Measurements from ENCODE around the gene BTN3A1.

DNA sequence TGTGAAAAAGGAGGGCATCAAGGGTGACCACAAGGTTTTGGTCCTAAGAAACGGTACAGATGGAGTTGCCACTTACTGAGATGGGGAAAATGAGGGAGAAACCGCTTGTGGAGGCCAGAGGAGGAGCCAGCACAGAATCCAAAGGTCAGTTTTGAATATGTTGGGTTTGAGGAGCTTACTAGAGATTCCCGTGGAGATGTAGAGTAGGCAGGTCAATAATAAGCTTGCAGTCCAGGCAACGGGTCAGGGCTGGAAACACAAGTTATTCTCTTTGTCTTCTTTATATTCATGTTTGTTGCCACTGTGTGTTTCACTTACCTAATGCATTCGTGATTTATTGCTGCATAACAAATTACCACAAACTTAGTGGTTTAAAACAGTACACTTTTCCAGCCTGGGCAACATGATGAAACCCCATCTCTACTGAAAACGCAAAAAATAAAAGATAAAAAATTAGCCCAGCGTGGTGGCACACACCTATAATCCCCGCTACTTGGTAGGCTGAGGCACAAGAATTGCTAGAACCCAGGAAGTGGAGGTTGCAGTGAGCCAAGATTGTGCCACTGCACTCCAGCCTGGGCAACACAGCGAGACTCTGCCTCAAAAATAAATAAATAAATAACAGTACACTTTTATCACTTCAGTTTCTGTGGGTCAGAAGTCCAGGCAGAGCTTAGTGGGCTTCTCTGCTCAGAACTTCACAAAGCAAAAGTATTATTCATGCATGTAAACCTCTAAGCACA, 39.8 kb upstream of the BTN3A1 start:
- TF ChIP-seq, protein P1, sequence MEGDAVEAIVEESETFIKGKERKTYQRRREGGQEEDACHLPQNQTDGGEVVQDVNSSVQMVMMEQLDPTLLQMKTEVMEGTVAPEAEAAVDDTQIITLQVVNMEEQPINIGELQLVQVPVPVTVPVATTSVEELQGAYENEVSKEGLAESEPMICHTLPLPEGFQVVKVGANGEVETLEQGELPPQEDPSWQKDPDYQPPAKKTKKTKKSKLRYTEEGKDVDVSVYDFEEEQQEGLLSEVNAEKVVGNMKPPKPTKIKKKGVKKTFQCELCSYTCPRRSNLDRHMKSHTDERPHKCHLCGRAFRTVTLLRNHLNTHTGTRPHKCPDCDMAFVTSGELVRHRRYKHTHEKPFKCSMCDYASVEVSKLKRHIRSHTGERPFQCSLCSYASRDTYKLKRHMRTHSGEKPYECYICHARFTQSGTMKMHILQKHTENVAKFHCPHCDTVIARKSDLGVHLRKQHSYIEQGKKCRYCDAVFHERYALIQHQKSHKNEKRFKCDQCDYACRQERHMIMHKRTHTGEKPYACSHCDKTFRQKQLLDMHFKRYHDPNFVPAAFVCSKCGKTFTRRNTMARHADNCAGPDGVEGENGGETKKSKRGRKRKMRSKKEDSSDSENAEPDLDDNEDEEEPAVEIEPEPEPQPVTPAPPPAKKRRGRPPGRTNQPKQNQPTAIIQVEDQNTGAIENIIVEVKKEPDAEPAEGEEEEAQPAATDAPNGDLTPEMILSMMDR (IDR thresholded peaks at IDR 0.05; ENCODE audit: low read depth, low read length), result no peak
- no peak for TF ChIP-seq EZH2phosphoT487 (IDR thresholded peaks at IDR 0.05; ENCODE audit: low read depth)
